ENCODE data around the gene C6orf89. TPM values are rescaled to one million over a fixed set of nuclear protein-coding genes. Genes with fewer than 3 reads are reported as not detected.

The C6orf89 gene
- polyA plus RNA-seq, 2 of the 4 experiments (the other 2 are of a cell fraction) = 13.8 to 27.0 TPM

DNA sequence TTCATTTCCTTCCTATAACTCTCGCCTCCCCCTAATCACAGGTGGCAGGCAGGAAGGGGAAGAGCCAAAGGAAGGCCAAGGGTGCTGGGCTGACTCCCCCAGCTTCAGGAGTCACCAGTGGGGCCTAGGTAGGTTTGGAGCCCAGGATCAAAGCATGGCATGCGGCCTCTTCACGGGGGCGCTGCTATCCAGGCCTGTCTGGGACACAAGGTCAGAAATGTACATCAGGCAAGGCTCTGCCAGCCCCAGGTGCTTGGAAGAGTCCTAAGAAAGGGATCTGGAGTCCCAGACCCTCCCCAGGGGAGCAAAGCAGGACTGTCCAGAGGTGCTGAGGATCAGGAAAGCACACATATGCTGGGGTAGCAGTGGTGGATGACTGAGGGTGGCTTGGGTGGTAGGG is 79.2 kb downstream of the C6orf89 start:
- CTCF ChIA-PET = interaction anchor here (0.6 to 2.1 kb wide), 4 partner anchors 8 to 244 kb away, joined by 3 to 9 read pairs (median 4); no protein-coding TSS in a partner anchor
- DNase-seq (ENCODE audit: low read depth in 1 of 2, low spot score in 1 of 2) (no peak), ATAC-seq (no peak; a peak in 1 of 6 replicates), FAIRE-seq (no peak)
- 100% methylated on average over 1 of the region's 4 CpGs for WGBS (ENCODE audit: missing lambda C conversion rate)
- Histone ChIP-seq H3K9me3 (no peaks in the 10 kb centered on the region), H3K4me1 (peaks cover 13% of the 10 kb centered on the region), H3K27ac (no peak overlapping the region), H3K4me3 (no peak overlapping the region), H3K4me2 (no peak overlapping the region)
- no peak for TF ChIP-seq NR3C1 (IDR thresholded peaks at IDR 0.05)
- no peak for TF ChIP-seq CEBPB (IDR thresholded peaks at IDR 0.05)
- no peak for TF ChIP-seq TP53 (CRISPR knock-in tag; IDR thresholded peaks at IDR 0.05)
- POLR2A ChIA-PET = no interaction called here

DNA sequence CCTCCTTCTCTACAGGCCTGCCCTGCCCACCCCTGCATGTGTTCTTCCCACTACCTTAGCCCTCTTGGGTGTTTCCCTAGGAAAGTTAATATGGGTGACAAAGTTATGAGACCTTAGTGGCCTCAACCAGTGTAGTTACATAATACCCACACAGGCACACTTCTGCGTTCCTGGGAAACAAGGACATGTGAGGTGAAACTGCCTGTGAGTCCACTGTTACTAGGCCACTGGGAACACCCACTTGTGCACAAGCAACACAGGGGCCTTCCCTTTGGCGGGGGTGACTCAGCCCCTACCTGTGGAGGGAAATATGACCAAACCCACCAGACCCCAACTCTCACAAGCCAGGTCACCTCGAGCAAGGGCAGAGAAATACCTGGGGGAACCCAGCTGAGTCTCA is 81.5 kb downstream of the C6orf89 start:
- FAIRE-seq (no peak), ATAC-seq (no peak), DNase-seq (ENCODE audit: low read depth in 1 of 2, low spot score in 1 of 2) (no peak)
- no peak overlapping the region for H3K4me3 ChIP-seq
- no peak overlapping the region for H3K27ac ChIP-seq
- no peak for TF ChIP-seq EHMT2 (IDR thresholded peaks at IDR 0.05; ENCODE audit: low read depth)
- TF ChIP-seq CEBPB (IDR thresholded peaks at IDR 0.05) = no peak
- TF ChIP-seq, protein P1, sequence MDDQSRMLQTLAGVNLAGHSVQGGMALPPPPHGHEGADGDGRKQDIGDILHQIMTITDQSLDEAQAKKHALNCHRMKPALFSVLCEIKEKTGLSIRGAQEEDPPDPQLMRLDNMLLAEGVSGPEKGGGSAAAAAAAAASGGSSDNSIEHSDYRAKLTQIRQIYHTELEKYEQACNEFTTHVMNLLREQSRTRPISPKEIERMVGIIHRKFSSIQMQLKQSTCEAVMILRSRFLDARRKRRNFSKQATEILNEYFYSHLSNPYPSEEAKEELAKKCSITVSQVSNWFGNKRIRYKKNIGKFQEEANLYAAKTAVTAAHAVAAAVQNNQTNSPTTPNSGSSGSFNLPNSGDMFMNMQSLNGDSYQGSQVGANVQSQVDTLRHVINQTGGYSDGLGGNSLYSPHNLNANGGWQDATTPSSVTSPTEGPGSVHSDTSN (IDR thresholded peaks at IDR 0.05) = no peak
- TF ChIP-seq ESRRA (IDR thresholded peaks at IDR 0.05; ENCODE audit: borderline replicate concordance, low read length) = no peak
- TF ChIP-seq RCOR1 (IDR thresholded peaks at IDR 0.05; ENCODE audit: low read depth, low read length) = no peak
- no peak for TF ChIP-seq BHLHE40 (IDR thresholded peaks at IDR 0.05; ENCODE audit: low read depth, low read length)
- TF ChIP-seq EP300 (IDR thresholded peaks at IDR 0.05) = no peak
- TF ChIP-seq RNF2 (IDR thresholded peaks at IDR 0.05; ENCODE audit: borderline replicate concordance, low read depth) = no peak
- TF ChIP-seq ZFP36 (IDR thresholded peaks at IDR 0.05; ENCODE audit: borderline replicate concordance, partially characterized antibody) = no peak
- WGBS (ENCODE audit: missing lambda C conversion rate) = 67% methylated on average over 2 of the region's 3 CpGs
- no peak overlapping the region for H3K4me2 ChIP-seq
- ChIA-PET CTCF (no interaction called here), POLR2A (no interaction called here)
- H3K9me3 ChIP-seq = no peaks in the 10 kb centered on the region
- no peaks in the 10 kb centered on the region for H3K4me1 ChIP-seq

DNA sequence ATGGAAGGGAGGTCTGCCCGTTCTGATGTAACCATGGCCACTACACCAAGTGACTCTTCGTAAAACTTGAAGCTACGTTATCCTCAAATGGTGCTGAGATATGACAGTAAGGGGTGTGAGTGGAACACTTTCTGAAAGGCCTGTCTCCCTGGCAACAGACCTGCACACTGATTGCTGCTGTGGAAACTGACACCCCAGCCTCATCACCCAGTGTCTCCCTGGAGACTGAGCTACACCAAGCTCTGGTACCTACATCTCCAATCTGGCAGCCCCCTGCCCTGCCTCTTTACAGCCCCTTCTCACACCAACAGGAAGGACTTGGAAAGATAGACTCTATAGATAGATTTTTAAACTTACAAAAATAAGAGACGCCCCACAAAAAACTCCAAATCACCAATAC is 82.0 kb downstream of the C6orf89 start:
- H3K4me2 ChIP-seq = no peak overlapping the region
- DNase-seq (ENCODE audit: low read depth in 1 of 2, low spot score in 1 of 2) (no peak), ATAC-seq (no peak), FAIRE-seq (no peak)
- CTCF ChIA-PET = no interaction called here
- POLR2A ChIA-PET = no interaction called here
- H3K4me3 ChIP-seq = no peak overlapping the region
- no peak overlapping the region for H3K27ac ChIP-seq
- H3K9me3 ChIP-seq = no peaks in the 10 kb centered on the region
- 80% methylated on average over 4 of the region's 4 CpGs for WGBS (ENCODE audit: missing lambda C conversion rate)
- TF ChIP-seq TFCP2L1 (CRISPR knock-in tag; IDR thresholded peaks at IDR 0.05) (no peak), HEYL (CRISPR knock-in tag; IDR thresholded peaks at IDR 0.05) (no peak)
- TF ChIP-seq, protein P2, sequence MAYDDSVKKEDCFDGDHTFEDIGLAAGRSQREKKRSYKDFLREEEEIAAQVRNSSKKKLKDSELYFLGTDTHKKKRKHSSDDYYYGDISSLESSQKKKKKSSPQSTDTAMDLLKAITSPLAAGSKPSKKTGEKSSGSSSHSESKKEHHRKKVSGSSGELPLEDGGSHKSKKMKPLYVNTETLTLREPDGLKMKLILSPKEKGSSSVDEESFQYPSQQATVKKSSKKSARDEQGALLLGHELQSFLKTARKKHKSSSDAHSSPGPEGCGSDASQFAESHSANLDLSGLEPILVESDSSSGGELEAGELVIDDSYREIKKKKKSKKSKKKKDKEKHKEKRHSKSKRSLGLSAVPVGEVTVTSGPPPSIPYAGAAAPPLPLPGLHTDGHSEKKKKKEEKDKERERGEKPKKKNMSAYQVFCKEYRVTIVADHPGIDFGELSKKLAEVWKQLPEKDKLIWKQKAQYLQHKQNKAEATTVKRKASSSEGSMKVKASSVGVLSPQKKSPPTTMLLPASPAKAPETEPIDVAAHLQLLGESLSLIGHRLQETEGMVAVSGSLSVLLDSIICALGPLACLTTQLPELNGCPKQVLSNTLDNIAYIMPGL (CRISPR knock-in tag; IDR thresholded peaks at IDR 0.05; ENCODE audit: borderline replicate concordance) = no peak
- no peaks in the 10 kb centered on the region for H3K4me1 ChIP-seq

DNA sequence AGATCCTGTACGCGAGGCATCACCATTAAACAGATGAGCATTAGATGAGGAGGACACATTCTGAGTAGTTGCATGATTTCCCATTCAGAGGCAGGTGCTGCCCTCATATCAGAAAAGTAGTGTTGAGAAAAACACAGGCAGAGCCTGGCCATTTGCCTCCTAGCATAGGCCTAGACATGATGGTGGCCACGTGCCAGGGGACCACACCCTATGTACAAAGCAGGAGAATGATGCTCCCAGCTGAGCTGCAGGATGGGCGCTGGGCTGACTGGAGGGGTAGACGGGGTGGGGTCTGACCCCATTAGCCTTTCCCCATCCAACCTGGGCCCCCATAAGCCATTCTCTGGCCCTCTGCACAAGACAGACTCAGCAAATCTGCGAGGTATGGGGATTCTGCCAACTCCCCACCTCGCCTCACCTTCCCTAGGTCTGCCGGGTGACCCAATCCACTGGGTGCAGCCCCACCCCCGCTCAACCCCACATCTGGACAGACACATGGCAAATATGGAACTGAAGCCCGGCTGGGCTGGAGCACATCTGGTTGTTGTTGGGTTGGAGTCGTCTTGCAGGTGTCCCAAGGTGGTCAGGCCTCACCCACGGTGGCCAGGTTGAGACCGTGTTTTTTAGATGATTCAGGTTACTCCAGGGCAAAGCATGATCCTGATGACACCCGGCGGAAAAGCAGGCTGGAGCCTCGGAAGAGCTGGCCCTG is 82.7 kb downstream of the C6orf89 start:
- Histone ChIP-seq H3K4me3 (no peak overlapping the region), H3K4me1 (no peaks in the 10 kb centered on the region), H3K9me3 (no peaks in the 10 kb centered on the region), H3K27ac (no peak overlapping the region), H3K4me2 (no peak overlapping the region)
- ChIA-PET POLR2A (no interaction called here), CTCF (no interaction called here)
- WGBS (ENCODE audit: missing lambda C conversion rate) = 92% methylated on average over 10 of the region's 16 CpGs
- no peak for FAIRE-seq
- no peak for TF ChIP-seq HOXB13 (CRISPR knock-in tag; IDR thresholded peaks at IDR 0.05; ENCODE audit: low read depth)
- TF ChIP-seq SMC3 (IDR thresholded peaks at IDR 0.05) = no peak
- TF ChIP-seq, protein P3, sequence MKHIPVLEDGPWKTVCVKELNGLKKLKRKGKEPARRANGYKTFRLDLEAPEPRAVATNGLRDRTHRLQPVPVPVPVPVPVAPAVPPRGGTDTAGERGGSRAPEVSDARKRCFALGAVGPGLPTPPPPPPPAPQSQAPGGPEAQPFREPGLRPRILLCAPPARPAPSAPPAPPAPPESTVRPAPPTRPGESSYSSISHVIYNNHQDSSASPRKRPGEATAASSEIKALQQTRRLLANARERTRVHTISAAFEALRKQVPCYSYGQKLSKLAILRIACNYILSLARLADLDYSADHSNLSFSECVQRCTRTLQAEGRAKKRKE (CRISPR knock-in tag; IDR thresholded peaks at IDR 0.05; ENCODE audit: low read depth) = no peak
- no peak for TF ChIP-seq CBX2 (IDR thresholded peaks at IDR 0.05; ENCODE audit: borderline replicate concordance, low read depth)
- TF ChIP-seq TP53 (CRISPR knock-in tag; IDR thresholded peaks at IDR 0.05) = no peak
- no peak for TF ChIP-seq JUNB (IDR thresholded peaks at IDR 0.05)
- TF ChIP-seq CHD2 (IDR thresholded peaks at IDR 0.05; ENCODE audit: low read length, partially characterized antibody) = no peak
- TF ChIP-seq, protein P4, sequence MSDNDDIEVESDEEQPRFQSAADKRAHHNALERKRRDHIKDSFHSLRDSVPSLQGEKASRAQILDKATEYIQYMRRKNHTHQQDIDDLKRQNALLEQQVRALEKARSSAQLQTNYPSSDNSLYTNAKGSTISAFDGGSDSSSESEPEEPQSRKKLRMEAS (IDR thresholded peaks at IDR 0.05) = no peak
- DNase-seq (ENCODE audit: low read depth in 1 of 2, low spot score in 1 of 2) = no peak
- ATAC-seq = no peak
